Tibial artery (tissue), 4 donors: ENCODE data around the gene RAB40C.

Experiments
- DNase-seq, 2 donors: peaks; one replicate each; pipeline ENCODE4 v3.0.0-alpha.2; 2019
- H3K27ac ChIP-seq, 2 donors: fragments of 200-600 bp; sonication (generic) in 1 of 2; 1 replicate in 1 of 2; 2 replicates in 1 of 2; pipeline ENCODE4 v1.5.1; 2018 to 2019; ENCODE audit warnings: mild to moderate bottlenecking in 1 of 2
- H3K27me3 ChIP-seq, 2 donors: fragments of 200-600 bp; sonication (generic) in 1 of 2; one replicate each; pipeline versions ENCODE4 v1.5.1 to v1.6.0; 2016 to 2019
- H3K36me3 ChIP-seq, 3 donors: fragments of 200-600 bp; sonication (generic) in 2 of 3; one replicate each; pipeline ENCODE4 v1.5.1; 2016 to 2019; ENCODE audit warnings: mild to moderate bottlenecking in 2 of 3
- H3K4me1 ChIP-seq, 4 donors: fragments of 200-600 bp; sonication (generic) in 2 of 4; 1 replicate in 3 of 4; 2 replicates in 1 of 4; pipeline ENCODE4 v1.5.1; 2016 to 2019
- H3K4me3 ChIP-seq, 2 donors: fragments of 200-600 bp; sonication (generic) in 1 of 2; 1 replicate in 1 of 2; 2 replicates in 1 of 2; pipeline ENCODE4 v1.5.1; 2018 to 2019; ENCODE audit warnings: mild to moderate bottlenecking in 2 of 2
- H3K9me3 ChIP-seq, 3 donors: fragments of 200-600 bp; sonication (generic) in 1 of 3; one replicate each; pipeline ENCODE4 v1.5.1; 2016 to 2019
- CTCF ChIP-seq, 2 experiments: fragments of 200-600 bp in 1 of 2; fragments of 450-650 bp in 1 of 2; IDR thresholded peaks; one replicate each; pipeline ENCODE4 v1.5.1; 2017 to 2019; ENCODE audit warnings: antibody characterized with exemption in 2 of 2, mild to moderate bottlenecking in 1 of 2, moderate library complexity in 1 of 2
- intact Hi-C: fragments of 100-400 bp; cut with DNase I; formaldehyde crosslinking; loops from one replicate; pipeline ENCODE4 v1.15.0; 2023; ENCODE audit warnings: low total_unique reads

Gene RAB40C

GRCh38 chr16:576197-576822, 13.6 kb upstream of the RAB40C start:
- no peaks in the 10 kb centered on the region for H3K9me3 ChIP-seq
- peaks cover 0 to 9% (median 0%) of the 10 kb centered on the region in 4 donors for H3K4me1 ChIP-seq
- TF ChIP-seq CTCF (IDR thresholded peaks at IDR 0.05), result no peak
- H3K4me3 ChIP-seq, result no peak overlapping the region
- no peaks in the 10 kb centered on the region for H3K27me3 ChIP-seq
- no peak overlapping the region for H3K27ac ChIP-seq
- intact Hi-C loops, result loop anchor here (5.0 kb wide), 1 partner anchor 81 kb away; no protein-coding TSS in a partner anchor
- no peak for DNase-seq
- H3K36me3 ChIP-seq, result peaks cover 14 to 69% (median 23%) of the 10 kb centered on the region in 3 donors

DNA sequence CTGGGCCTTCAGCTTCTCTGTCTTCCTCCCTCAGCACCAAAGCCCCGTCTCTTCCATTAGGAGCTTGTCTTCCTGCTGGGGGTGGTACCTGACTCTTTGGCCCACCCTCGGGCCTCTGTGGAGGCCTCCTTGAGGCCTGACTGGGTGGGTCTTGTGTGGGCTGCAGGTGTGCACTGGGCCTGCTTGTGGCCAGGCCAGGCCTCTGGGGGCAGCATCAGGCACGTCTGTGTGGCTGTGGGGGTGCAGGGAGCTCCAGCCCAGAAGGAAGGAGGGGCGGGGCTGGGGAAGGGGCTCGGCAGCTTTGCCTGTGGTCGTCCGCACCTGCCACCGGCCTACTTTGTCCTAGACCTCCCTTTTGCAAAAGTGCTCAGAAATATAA, 13.1 kb upstream of the RAB40C start:
- H3K27me3 ChIP-seq, result no peaks in the 10 kb centered on the region
- intact Hi-C loops, result loop anchor here (5.0 kb wide), 1 partner anchor 80 kb away; no protein-coding TSS in a partner anchor
- no peak for TF ChIP-seq CTCF (IDR thresholded peaks at IDR 0.05)
- no peak overlapping the region for H3K27ac ChIP-seq
- peaks cover 0 to 5% (median 0%) of the 10 kb centered on the region in 4 donors for H3K4me1 ChIP-seq
- H3K4me3 ChIP-seq, result no peak overlapping the region
- DNase-seq, result no peak
- H3K36me3 ChIP-seq, result peaks cover 14 to 69% (median 23%) of the 10 kb centered on the region in 3 donors
- H3K9me3 ChIP-seq, result no peaks in the 10 kb centered on the region

DNA sequence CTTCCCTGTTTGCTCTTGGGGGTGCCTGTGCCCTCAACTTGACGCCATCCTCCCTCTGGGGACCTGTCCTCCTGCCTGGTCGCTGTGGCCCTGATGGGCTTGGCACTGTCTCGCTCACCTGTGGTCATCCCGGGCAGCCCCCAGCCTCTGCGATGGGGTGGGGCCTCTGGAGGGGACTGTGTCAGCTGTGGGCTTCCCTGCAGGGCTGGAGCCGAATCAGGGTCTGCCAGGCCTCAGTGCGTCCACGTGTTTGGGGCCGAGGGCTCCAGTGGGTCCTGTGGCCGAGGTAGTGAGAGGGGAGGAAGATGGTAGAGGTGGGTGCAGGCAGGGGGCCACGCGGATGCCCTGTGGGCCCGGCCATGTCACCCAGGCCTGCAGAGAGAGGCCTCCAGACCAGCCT, 12.1 kb upstream of the RAB40C start:
- no peaks in the 10 kb centered on the region for H3K27me3 ChIP-seq
- no peak for DNase-seq
- H3K4me1 ChIP-seq, result no peaks in the 10 kb centered on the region
- H3K27ac ChIP-seq, result no peak overlapping the region
- peaks cover 14 to 69% (median 23%) of the 10 kb centered on the region in 3 donors for H3K36me3 ChIP-seq
- no peak overlapping the region for H3K4me3 ChIP-seq
- H3K9me3 ChIP-seq, result no peaks in the 10 kb centered on the region
- intact Hi-C loops, result loop anchor here (5.0 kb wide), 1 partner anchor 80 kb away; no protein-coding TSS in a partner anchor
- no peak for TF ChIP-seq CTCF (IDR thresholded peaks at IDR 0.05)

DNA sequence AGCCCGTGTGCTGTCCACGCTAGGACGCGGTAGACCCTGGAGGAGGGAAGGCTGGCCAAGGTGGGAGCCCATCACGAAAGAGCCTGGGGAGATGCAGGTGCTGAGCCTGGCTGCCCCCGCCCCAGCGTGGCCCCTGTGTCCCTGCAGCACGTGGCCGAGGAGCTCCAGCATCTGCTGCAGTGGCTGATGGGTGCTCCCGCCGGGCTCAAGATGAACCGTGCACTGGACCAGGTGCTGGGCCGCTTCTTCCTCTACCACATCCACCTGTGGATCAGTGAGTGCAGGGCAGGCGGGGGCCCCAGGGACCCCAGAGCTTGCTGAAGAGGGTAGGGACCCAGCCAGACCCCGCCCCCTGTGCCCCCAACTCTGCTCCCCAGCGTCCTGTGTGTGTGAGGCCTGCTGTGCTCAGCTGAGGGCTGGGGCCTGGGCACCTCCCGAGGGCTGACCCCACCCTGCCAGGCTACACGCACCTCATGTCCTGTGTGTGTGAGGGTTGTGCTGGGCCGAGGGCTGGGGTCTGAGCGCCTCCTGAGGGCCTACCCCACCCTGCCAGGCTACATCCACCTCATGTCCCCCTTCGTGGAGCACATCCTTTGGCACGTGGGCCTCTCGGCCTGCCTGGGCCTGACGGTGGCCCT, 11.5 kb upstream of the RAB40C start:
- intact Hi-C loops, result loop anchor here (5.0 kb wide), 1 partner anchor 79 kb away; no protein-coding TSS in a partner anchor
- H3K27me3 ChIP-seq, result no peaks in the 10 kb centered on the region
- DNase-seq, result no peak
- peaks cover 14 to 74% (median 23%) of the 10 kb centered on the region in 3 donors for H3K36me3 ChIP-seq
- TF ChIP-seq CTCF (IDR thresholded peaks at IDR 0.05), result no peak
- H3K4me1 ChIP-seq, result no peaks in the 10 kb centered on the region
- no peaks in the 10 kb centered on the region for H3K9me3 ChIP-seq
- H3K27ac ChIP-seq, result no peak overlapping the region
- H3K4me3 ChIP-seq, result no peak overlapping the region

- peak; percentile 63 to 80 for TF ChIP-seq CTCF (IDR thresholded peaks at IDR 0.05)
- intact Hi-C loops, result loop anchor here (5.0 kb wide), 1 partner anchor 78 kb away; no protein-coding TSS in a partner anchor
- no peaks in the 10 kb centered on the region for H3K9me3 ChIP-seq
- H3K4me1 ChIP-seq, result peaks cover 0 to 2% (median 0%) of the 10 kb centered on the region in 4 donors
- no peaks in the 10 kb centered on the region for H3K27me3 ChIP-seq
- no peak overlapping the region for H3K4me3 ChIP-seq
- peaks cover 14 to 71% (median 21%) of the 10 kb centered on the region in 3 donors for H3K36me3 ChIP-seq
- H3K27ac ChIP-seq, result no peak overlapping the region
- DNase-seq, result peak; percentile 62 to 78
Observed at GRCh38 chr16:578870-579405, 10.9 kb upstream of the RAB40C start.
